ENCODE measurements around the gene LEPR. TPM values are rescaled to one million over a fixed set of nuclear protein-coding genes. Genes with fewer than 3 reads are reported as not detected.

LEPR gene
- total and polyA plus RNA-seq, 12 donors: 1.6 to 13.4 (median 6.6) TPM

- Histone ChIP-seq H3K36me3 (peaks cover 0 to 17% (median 0%) of the 10 kb centered on the region in 9 donors), H3K9me3 (no peaks in the 10 kb centered on the region), H3K4me1 (no peaks in the 10 kb centered on the region), H3K4me3 (no peak overlapping the region), H3K27me3 (no peaks in the 10 kb centered on the region), H3K27ac (no peak overlapping the region)
- TF ChIP-seq CTCF (IDR thresholded peaks at IDR 0.05): no peak
- intact Hi-C loops (cut with DNase I): loop anchor here in 2 of 10 donors (10.0 kb wide), 2 partner anchors 148 to 168 kb away; no protein-coding TSS in a partner anchor
- ATAC-seq (no peak), DNase-seq (no peak)
- 86 to 89% methylated on average over 4 of the region's 4 CpGs for WGBS, 2 donors
Observed at GRCh38 chr1:65412256-65412983, 8.0 kb upstream of the LEPR start.

DNA sequence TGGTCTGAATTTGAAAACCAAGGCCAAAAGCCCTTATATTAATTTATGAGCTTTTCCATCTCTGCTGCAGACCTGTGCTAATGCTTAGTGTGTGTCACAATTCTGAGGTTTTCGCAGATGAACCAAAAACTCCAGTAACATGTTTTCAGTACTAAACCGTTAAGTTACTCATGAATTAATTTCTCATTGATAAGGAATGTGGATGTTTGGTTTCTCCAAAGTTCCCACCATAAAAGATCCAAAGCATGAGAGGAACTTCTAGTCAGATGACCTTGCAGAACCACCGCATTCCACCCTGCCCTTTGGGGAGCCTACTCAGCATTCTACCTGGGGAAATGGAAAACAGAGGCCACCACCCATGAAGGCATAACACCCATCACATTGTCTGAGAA is 7.5 kb upstream of the LEPR start:
- ATAC-seq (no peak), DNase-seq (no peak)
- Histone ChIP-seq H3K4me1 (no peaks in the 10 kb centered on the region), H3K27me3 (no peaks in the 10 kb centered on the region), H3K27ac (no peak overlapping the region), H3K36me3 (peaks cover 0 to 17% (median 0%) of the 10 kb centered on the region in 9 donors), H3K9me3 (no peaks in the 10 kb centered on the region), H3K4me3 (no peak overlapping the region)
- intact Hi-C loops (cut with DNase I): loop anchor here in 2 of 10 donors (10.0 kb wide), 2 partner anchors 148 to 168 kb away; no protein-coding TSS in a partner anchor
- WGBS, 2 donors: 87 to 94% methylated on average over 3 of the region's 3 CpGs
- TF ChIP-seq CTCF (IDR thresholded peaks at IDR 0.05): no peak

- H3K36me3 ChIP-seq: peaks cover 0 to 16% (median 0%) of the 10 kb centered on the region in 9 donors
- no peaks in the 10 kb centered on the region for H3K9me3 ChIP-seq
- WGBS, 2 donors: 88 to 94% methylated on average over 4 of the region's 4 CpGs
- DNase-seq (no peak), ATAC-seq (no peak)
- no peaks in the 10 kb centered on the region for H3K27me3 ChIP-seq
- intact Hi-C loops (cut with DNase I): loop anchor here in 2 of 10 donors (10.0 kb wide), 2 partner anchors 150 to 170 kb away; no protein-coding TSS in a partner anchor
- no peak for TF ChIP-seq CTCF (IDR thresholded peaks at IDR 0.05)
- peaks cover 0 to 6% (median 4%) of the 10 kb centered on the region in 9 donors for H3K4me1 ChIP-seq
- no peak overlapping the region for H3K4me3 ChIP-seq
- H3K27ac ChIP-seq: no peak overlapping the region
Observed at GRCh38 chr1:65414538-65414937, 5.9 kb upstream of the LEPR start.

- WGBS, 2 donors: 91 to 92% methylated on average over 1 of the region's 1 CpG
- ATAC-seq (no peak), DNase-seq (no peak)
- Histone ChIP-seq H3K4me3 (no peak overlapping the region), H3K27ac (no peak overlapping the region), H3K9me3 (no peaks in the 10 kb centered on the region), H3K36me3 (peaks cover 0 to 11% (median 0%) of the 10 kb centered on the region in 9 donors), H3K27me3 (no peaks in the 10 kb centered on the region), H3K4me1 (peaks cover 0 to 11% (median 7%) of the 10 kb centered on the region in 9 donors)
- no peak for TF ChIP-seq CTCF (IDR thresholded peaks at IDR 0.05)
- intact Hi-C loops (cut with DNase I): loop anchor here in 3 of 10 donors (5.0 to 10.0 kb wide), 3 partner anchors 152 to 172 kb away; no protein-coding TSS in a partner anchor
Observed at GRCh38 chr1:65416767-65417166, 3.7 kb upstream of the LEPR start.
